ENCODE measurements around the gene HMG20A.

HMG20A gene

DNA sequence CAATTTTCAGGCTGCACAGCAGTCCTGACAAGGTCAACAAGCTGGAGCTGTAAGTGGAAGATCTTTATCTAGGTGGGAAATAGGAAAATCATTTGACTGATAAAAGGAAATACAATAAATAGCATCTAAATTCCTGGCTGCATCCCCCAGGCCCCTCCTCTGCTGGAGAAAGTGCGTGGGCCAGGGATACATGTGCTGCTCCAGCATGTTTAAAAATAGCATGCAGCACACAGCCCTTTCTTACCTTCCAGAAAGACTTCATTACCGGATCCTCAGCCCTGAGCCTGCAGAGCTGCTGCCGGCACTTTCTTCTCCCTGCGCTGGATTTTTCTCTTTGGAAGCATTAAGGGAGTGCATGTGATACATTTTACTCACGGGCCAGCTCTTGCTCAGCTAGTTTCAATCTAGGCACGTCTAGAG is 77.3 kb downstream of the HMG20A start:
- no peak for TF ChIP-seq POLR2A (IDR thresholded peaks at IDR 0.05; ENCODE audit: low read depth, low read length)
- DNase-seq (ENCODE audit: insufficient read length, low spot score), result no peak
- FAIRE-seq, result no peak

GRCh38 chr15:77499087-77499760 is 78.5 kb downstream of the HMG20A start:
- no peak for FAIRE-seq
- no peak for DNase-seq (ENCODE audit: insufficient read length, low spot score)
- TF ChIP-seq POLR2A (IDR thresholded peaks at IDR 0.05; ENCODE audit: low read depth, low read length), result no peak

GRCh38 chr15:77500989-77501388 is 80.3 kb downstream of the HMG20A start:
- DNase-seq (ENCODE audit: insufficient read length, low spot score) (no peak), FAIRE-seq (no peak)
- no peak for TF ChIP-seq POLR2A (IDR thresholded peaks at IDR 0.05; ENCODE audit: low read depth, low read length)

DNA sequence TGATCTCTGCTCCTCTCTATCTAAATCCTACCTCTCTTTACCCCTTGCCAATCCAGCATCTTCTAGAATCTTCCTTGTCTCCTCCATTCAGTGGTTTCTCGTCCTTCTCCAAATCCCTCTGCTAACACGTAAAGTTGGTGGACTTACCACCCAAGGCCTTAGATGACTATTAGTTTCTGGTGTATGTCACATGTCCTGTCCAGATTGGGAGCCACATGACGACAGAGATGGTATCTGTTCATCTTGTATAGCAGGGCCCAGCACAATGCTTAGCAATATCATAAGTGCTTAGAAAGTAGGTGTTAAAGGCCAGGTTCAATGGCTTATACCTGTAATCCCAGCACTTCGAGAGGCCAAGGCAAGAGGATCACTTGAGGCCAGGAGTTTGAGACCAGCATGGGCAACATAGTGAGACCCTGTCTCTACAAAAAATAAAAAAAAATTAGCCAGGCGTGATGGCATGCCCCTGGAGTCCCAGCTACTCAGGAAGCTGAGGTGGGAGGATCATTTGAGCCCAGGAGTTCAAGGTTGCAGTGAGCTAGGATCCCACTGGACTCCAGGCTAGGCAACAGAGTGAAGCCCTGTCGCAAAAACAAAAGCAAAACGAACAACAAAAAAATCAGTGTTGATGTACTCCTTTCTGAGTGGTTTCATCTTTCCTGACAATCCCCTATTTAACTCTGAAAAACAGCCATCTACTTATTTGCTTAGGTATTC is 81.8 kb downstream of the HMG20A start:
- TF ChIP-seq POLR2A (IDR thresholded peaks at IDR 0.05; ENCODE audit: low read depth, low read length), result no peak
- FAIRE-seq, result no peak
- no peak for DNase-seq (ENCODE audit: insufficient read length, low spot score)

DNA sequence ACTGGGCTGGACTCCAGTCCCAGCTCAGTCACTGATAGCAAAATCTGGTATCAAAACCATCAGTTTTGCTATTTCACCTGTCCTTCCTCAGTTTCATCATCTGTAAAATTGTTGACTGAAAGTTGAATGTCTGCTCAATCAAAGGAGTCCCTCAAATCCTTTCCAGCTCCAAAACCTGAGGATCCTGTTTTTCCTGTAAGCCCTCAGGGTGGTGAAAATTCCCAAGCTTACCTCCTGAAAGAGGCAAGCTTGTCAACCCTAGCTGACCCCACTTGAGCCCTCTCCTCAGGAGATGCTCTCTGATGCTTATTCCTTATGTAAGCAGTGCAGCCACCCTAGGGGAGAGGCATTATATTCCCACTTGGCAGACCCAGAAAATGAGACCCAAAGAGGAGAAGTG is 82.6 kb downstream of the HMG20A start:
- FAIRE-seq (no peak), DNase-seq (ENCODE audit: insufficient read length, low spot score) (no peak)
- no peak for TF ChIP-seq POLR2A (IDR thresholded peaks at IDR 0.05; ENCODE audit: low read depth, low read length)

DNA sequence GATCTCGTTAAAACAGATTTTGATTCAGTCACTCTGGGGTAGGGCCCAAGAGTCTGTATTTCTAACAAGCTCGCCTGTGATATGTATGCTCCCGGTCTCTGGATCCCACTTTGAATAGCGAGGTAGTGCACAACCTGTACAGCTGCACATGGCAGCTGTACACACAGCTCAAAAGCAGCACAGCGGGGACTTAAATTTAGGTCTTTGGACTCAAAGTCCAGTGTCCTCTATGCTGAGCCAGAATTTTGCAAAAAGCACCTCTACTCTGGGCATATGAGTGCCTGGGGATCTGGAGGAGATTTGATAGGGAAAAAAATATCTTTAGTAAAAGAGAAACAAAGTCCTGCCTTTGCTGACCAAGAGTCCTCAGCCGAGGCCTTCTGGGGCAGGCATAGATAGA is 83.1 kb downstream of the HMG20A start:
- FAIRE-seq, result no peak
- no peak for TF ChIP-seq POLR2A (IDR thresholded peaks at IDR 0.05; ENCODE audit: low read depth, low read length)
- no peak for DNase-seq (ENCODE audit: insufficient read length, low spot score)

DNA sequence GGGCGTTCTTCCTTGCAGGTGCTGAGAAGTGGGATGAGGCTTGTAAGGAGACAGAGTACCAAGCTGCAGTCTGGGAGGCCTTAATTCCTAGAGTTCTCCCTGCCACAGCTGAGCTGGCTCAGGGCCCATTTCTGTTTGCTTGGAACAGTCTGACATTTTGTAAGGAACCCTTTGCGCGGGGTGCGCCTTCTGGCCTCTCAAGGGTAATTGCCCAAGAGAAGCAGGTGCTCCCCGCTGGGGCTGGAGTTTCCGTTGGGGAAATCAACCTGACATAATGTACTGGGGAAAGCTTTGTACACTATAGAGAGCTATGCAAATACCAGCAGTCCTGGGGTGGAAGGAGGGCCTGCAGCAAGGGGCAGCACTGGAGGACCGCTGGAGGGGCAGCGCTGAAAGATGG is 83.6 kb downstream of the HMG20A start:
- DNase-seq (ENCODE audit: insufficient read length, low spot score), result no peak
- FAIRE-seq, result no peak
- TF ChIP-seq POLR2A (IDR thresholded peaks at IDR 0.05; ENCODE audit: low read depth, low read length), result no peak

GRCh38 chr15:77504871-77505270 is 84.2 kb downstream of the HMG20A start:
- TF ChIP-seq POLR2A (IDR thresholded peaks at IDR 0.05; ENCODE audit: low read depth, low read length), result no peak
- FAIRE-seq (no peak), DNase-seq (ENCODE audit: insufficient read length, low spot score) (no peak)

DNA sequence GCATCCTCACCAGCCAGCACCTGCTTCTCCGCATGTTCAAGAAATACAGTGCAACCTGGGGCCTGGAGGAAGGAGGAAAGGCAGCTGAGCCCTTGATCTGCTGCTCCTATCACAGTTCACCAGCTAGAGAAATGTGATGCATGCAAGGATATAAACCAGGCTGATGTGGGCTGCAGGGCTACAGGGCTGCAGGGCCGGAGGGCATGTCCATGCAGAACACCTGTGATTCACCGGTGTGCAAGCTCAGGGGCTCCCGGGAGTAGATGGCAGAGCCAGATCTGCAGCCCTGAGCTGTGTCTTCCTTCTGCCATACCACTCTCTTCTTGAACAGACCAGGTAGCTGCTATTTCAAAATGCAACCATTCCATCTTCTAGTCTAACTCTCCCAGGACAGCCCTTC is 84.9 kb downstream of the HMG20A start:
- no peak for TF ChIP-seq POLR2A (IDR thresholded peaks at IDR 0.05; ENCODE audit: low read depth, low read length)
- FAIRE-seq, result no peak

DNA sequence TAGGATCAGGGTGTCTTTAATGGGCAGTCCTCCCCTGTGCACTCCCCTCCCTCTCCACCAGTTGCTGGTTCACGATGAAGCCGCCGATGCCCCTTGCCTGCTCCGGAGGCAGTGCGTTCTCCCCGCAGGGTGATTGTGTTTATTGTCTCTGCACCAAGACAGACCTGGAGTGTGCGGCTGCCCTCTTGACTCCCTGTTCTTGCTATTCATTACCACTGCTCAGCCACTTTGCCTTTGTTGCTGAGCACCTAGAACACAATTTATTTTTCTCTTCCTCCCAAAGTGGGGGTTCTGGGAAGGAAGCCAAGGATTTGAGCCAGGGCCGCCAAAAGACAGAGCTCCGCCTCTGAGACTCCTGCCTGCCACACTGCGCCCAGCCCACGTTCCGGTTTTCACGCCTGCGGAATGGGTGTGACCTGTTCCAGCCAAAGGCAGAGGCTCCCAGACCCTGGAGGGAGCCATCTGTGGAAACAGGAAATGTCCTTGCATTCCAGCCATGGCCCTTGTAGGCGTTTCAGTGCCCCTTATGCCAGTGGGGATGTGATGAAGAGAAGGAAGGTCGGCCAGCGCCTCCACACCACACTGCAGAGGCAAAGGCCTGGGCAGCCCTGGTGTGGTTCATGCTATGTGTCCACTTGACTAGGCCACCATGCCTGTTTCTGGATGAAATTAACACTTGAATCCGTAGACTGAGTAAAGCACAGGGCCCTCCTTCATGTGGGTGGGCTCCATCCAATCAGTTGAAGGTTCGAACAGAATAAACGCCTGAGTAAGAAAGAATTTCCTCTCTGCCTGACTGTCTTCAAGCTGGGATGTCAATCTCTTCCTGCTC is 85.8 kb downstream of the HMG20A start:
- DNase-seq (ENCODE audit: insufficient read length, low spot score), result no peak
- TF ChIP-seq POLR2A (IDR thresholded peaks at IDR 0.05; ENCODE audit: low read depth, low read length), result no peak
- no peak for FAIRE-seq

More for the DNA sequence above, 84.9 kb downstream of the HMG20A start:
- no peak for DNase-seq (ENCODE audit: insufficient read length, low spot score)

DNA sequence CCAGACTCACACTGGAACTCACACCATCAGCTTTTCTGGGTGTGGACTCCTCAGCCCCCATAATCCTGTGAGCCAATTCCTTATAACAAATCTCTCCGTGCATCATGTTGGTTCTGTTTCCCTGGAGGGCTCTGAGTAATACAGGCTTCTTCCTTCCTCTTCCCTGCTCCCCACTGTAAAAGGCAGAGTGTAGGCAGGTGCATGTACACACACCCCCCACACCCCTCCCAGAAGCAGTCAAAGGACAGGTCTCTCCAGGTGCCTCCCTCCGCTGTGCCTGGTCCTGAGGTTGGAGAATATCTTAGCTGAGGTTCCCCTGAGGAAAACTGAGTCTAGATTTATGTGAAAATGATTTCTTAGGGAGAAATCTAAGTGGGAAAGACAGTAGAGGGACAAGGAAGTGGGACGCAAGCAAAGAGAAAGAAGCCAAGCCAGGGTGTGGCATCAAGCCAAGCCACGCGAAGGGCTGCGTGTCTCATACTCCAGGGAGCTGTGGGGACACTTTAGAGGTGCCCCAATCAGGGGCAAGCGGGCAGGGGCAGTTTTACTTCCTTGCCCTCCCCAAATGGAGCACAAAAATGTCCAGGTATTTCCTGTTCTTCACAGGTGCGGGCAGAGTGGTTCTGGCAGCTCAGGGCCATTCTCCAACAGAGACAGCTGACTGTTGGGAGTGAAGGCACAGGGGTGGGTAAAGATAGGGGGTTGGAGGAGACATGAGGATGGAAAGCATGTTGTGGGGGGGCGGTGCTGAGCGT is 86.6 kb downstream of the HMG20A start:
- no peak for DNase-seq (ENCODE audit: insufficient read length, low spot score)
- TF ChIP-seq POLR2A (IDR thresholded peaks at IDR 0.05; ENCODE audit: low read depth, low read length), result no peak
- FAIRE-seq, result no peak

GRCh38 chr15:77507911-77508310 is 87.2 kb downstream of the HMG20A start:
- DNase-seq (ENCODE audit: insufficient read length, low spot score), result peak; percentile 60
- FAIRE-seq, result peak; percentile 6
- no peak for TF ChIP-seq POLR2A (IDR thresholded peaks at IDR 0.05; ENCODE audit: low read depth, low read length)

DNA sequence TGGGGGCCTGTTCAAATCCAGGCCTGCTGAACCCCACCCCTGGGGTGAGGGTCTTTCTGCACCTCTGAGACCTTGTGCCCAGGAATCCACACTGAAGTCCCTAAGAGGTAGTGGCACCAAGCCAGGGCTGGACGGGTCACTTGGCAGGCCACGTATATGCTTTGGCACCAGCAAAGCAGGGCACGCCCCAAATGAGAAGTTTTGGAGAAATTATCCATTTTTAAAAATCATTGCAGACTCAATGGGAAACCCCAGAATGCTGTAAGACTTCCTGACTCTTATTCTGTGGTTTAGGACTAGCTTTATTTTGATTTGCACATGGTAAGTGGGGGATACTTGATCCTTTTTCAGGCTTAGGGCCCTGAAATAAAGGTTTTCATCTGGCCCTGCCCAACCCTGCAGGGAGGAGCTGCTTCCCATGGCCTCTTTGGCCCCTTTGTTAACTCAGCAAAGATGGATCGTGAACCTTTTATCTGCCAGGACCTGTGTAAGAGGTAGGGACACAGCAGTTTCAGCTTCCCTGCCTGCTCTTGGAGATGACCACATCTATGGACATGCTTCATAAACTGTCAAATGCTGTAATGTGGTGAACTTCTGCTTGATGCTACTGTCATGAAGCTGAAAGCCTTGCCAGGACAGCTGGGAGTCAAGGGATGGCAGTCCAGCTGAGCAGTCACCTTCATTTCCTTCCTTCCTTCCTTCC is 88.0 kb downstream of the HMG20A start:
- TF ChIP-seq POLR2A (IDR thresholded peaks at IDR 0.05; ENCODE audit: low read depth, low read length), result no peak

More for the DNA sequence above, 88.0 kb downstream of the HMG20A start:
- FAIRE-seq (no peak), DNase-seq (ENCODE audit: insufficient read length, low spot score) (no peak)
